NB4 (cell line): ENCODE results near the gene TCF25.

Experiments
- CTCF ChIP-seq: IDR thresholded peaks from one replicate; pipeline ENCODE4 v1.5.1; 2012; ENCODE audit warnings: low read depth, low read length
- POLR2A ChIP-seq: IDR thresholded peaks from 2 replicates; pipeline ENCODE4 v1.6.1; 2011; ENCODE audit warnings: mild to moderate bottlenecking; ENCODE audit not compliant: insufficient read length; ENCODE audit errors: extremely low read depth

DNA sequence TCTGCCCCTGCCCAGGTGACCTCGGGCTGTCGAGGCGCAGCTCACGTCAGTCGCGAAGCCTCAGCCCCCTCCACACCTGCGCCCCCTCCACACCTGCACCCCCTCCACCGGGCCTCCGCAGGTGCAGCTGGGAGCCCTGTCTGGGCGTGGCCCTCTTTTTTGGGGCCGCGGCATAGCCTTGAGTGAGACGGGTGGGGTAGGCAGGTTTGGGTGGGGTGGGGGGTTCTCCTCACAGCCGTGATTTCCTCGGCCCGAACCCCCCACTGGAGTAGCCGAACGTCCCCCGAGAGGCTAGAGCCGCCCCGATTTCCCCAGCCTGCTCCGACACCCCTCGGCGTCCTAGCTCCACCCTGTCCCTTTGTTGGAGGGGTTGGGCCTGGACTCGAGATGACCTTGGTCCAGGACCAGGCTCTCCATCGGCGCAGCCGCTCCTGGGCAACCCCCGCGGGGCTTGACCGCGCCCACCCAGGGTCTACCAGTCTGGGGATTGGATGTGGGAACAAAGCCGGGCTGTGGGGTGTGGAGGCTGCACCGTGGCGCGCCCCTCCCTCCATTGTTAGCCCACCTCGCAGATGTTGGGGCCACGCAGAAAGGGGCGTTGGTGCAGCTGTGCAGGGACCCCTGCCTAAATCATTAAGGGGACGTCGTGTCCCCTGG lies 50.4 kb downstream of the TCF25 start:
- TF ChIP-seq CTCF (no peak), POLR2A (no peak)
